ENCODE measurements around the gene CKAP2L.

- TF ChIP-seq CTCF (IDR thresholded peaks at IDR 0.05) (no peak), POLR2A (IDR thresholded peaks at IDR 0.05) (no peak)
Measured at GRCh38 chr2:112773556-112773955, 9.1 kb upstream of the CKAP2L start.

Data from heart left ventricle (tissue), 13 donors.